Hepatocyte (in vitro differentiated cells): ENCODE measurements around the gene NAA40. TPM values are rescaled to one million over a fixed set of nuclear protein-coding genes. Genes with fewer than 3 reads are reported as not detected.

Experiments used
- DNase-seq: peaks from one replicate; pipeline ENCODE4 v3.0.0-alpha.2; 2016; ENCODE audit warnings: low spot score
- H2AFZ ChIP-seq: fragments of 200-600 bp; sonication (generic); 2 replicates; pipeline ENCODE4 v1.6.0; 2016; ENCODE audit warnings: antibody characterized with exemption, mild to moderate bottlenecking
- H3K27ac ChIP-seq: fragments of 200-600 bp; sonication (generic); 2 replicates; pipeline ENCODE4 v1.5.1; 2016; ENCODE audit warnings: mild to moderate bottlenecking
- H3K27me3 ChIP-seq: fragments of 200-600 bp; sonication (generic); 2 replicates; pipeline ENCODE4 v1.6.1; 2016
- H3K36me3 ChIP-seq: fragments of 200-600 bp; sonication (generic); replicated peaks from 2 replicates; pipeline ENCODE4 v1.5.1; 2016; ENCODE audit warnings: low read depth; ENCODE audit not compliant: insufficient read depth
- H3K4me1 ChIP-seq: fragments of 200-600 bp; sonication (generic); 2 replicates; pipeline ENCODE4 v1.5.1; 2016; ENCODE audit warnings: mild to moderate bottlenecking, moderate library complexity; ENCODE audit not compliant: insufficient read depth
- H3K4me2 ChIP-seq: fragments of 200-600 bp; sonication (generic); 2 replicates; pipeline ENCODE4 v1.6.0; 2016
- H3K4me3 ChIP-seq: fragments of 200-600 bp; sonication (generic); 2 replicates; pipeline ENCODE4 v1.5.1; 2016; ENCODE audit warnings: mild to moderate bottlenecking
- H3K79me2 ChIP-seq: fragments of 200-600 bp; sonication (generic); 2 replicates; pipeline ENCODE4 v1.6.0; 2017; ENCODE audit warnings: mild to moderate bottlenecking
- H3K9me2 ChIP-seq: fragments of 200-600 bp; sonication (generic); replicated peaks from 2 replicates; pipeline ENCODE4 v1.6.0; 2017; ENCODE audit warnings: mild to moderate bottlenecking; ENCODE audit not compliant: insufficient read depth
- H3K9me3 ChIP-seq: fragments of 200-600 bp; sonication (generic); 2 replicates; pipeline ENCODE4 v1.5.1; 2016; ENCODE audit warnings: low read depth, mild to moderate bottlenecking
- H4K20me1 ChIP-seq: fragments of 200-600 bp; sonication (generic); 2 replicates; pipeline ENCODE4 v1.6.0; 2016; ENCODE audit warnings: mild to moderate bottlenecking; ENCODE audit not compliant: insufficient read depth, poor library complexity, severe bottlenecking
- EZH2 ChIP-seq: fragments of 200-600 bp; sonication (generic); IDR thresholded peaks from 2 replicates; pipeline ENCODE4 v1.6.1; 2016; ENCODE audit warnings: antibody characterized with exemption, mild to moderate bottlenecking, borderline replicate concordance
- EZH2phosphoT487 ChIP-seq: fragments of 200-600 bp; sonication (generic); IDR thresholded peaks from one replicate; pipeline ENCODE4 v1.6.1; 2018; ENCODE audit warnings: antibody characterized with exemption, mild to moderate bottlenecking, low read depth, moderate library complexity; ENCODE audit not compliant: unreplicated experiment, severe bottlenecking
- WGBS: methylation state at CpG from one replicate; pipeline ENCODE4 v1.1.6; 2016; ENCODE audit warnings: low lambda C conversion rate; ENCODE audit errors: missing lambda C conversion rate; 5-methylcytosine and 5-hydroxymethylcytosine counted together
- polyA plus RNA-seq: library from polyadenylated mRNA; unstranded; fragments of >200 nt; fragmentation: Nextera tagmentation; extraction: Ambion mirVana; gene quantifications from 2 replicates; pipeline ENCODE4 v1.2.1, GENCODE V29; 2016
- total RNA-seq: library from RNA; depleted of rRNA; stranded (reverse); fragments of >200 nt; gene quantifications from 2 replicates; pipeline ENCODE4 v1.2.3, GENCODE V29; 2014
- TF ChIP-seq, protein P1 (sequence below): fragments of 200-600 bp; sonication (generic); IDR thresholded peaks from 2 replicates; pipeline ENCODE4 v1.5.1; 2016; ENCODE audit warnings: antibody characterized with exemption, mild to moderate bottlenecking; ENCODE audit not compliant: poor library complexity

NAA40 gene
- total and polyA plus RNA-seq, 2 experiments from 2014 or later = 15.3 to 16.4 TPM

- Histone ChIP-seq H3K79me2 (peaks cover 9% of the 10 kb centered on the region), H3K4me2 (peak overlapping the region; percentile 99), H3K36me3 (no peaks in the 10 kb centered on the region), H3K4me1 (peaks cover 47% of the 10 kb centered on the region), H3K27me3 (no peaks in the 10 kb centered on the region), H4K20me1 (no peaks in the 10 kb centered on the region), H3K27ac (peak overlapping the region; percentile 75), H2AFZ (peak overlapping the region; percentile 66), H3K9me2 (no peaks in the 10 kb centered on the region), H3K9me3 (no peaks in the 10 kb centered on the region), H3K4me3 (no peak overlapping the region)
- TF ChIP-seq EZH2phosphoT487 (no peak), EZH2 (no peak)
- TF ChIP-seq, protein P1, sequence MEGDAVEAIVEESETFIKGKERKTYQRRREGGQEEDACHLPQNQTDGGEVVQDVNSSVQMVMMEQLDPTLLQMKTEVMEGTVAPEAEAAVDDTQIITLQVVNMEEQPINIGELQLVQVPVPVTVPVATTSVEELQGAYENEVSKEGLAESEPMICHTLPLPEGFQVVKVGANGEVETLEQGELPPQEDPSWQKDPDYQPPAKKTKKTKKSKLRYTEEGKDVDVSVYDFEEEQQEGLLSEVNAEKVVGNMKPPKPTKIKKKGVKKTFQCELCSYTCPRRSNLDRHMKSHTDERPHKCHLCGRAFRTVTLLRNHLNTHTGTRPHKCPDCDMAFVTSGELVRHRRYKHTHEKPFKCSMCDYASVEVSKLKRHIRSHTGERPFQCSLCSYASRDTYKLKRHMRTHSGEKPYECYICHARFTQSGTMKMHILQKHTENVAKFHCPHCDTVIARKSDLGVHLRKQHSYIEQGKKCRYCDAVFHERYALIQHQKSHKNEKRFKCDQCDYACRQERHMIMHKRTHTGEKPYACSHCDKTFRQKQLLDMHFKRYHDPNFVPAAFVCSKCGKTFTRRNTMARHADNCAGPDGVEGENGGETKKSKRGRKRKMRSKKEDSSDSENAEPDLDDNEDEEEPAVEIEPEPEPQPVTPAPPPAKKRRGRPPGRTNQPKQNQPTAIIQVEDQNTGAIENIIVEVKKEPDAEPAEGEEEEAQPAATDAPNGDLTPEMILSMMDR = no peak
- WGBS = 30% methylated on average over 15 of the region's 22 CpGs
- DNase-seq = peak; percentile 79
Observed at GRCh38 chr11:63920126-63920938, 18.5 kb upstream of the NAA40 start.

DNA sequence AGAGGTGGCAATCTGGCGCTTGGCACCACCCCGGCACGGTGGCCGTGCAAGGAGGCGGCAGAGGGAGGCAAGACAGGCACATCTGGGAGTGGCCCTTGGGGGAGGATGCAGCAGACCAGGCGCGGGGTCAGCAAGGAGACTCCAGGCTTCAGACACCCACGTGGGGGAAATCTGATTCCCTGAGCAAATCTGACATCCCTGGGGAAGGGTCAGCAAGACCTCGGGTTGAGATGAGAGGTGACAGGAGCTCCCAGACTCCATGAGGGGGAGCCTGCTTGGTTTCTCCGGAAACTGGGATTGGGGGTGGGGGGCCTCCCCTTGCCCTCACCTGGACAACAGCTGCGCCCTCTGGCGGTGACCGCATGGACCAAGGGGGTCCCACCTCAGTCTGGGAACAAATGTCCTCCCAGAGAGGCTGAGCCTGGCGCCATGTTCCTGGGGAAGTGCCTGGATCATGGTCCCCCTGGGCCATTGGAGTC lies 17.8 kb upstream of the NAA40 start:
- no peak for TF ChIP-seq EZH2phosphoT487
- TF ChIP-seq, protein P1 = peak; percentile 54
- TF ChIP-seq EZH2 = no peak
- peaks cover 42% of the 10 kb centered on the region for H3K4me1 ChIP-seq
- H3K36me3 ChIP-seq = no peaks in the 10 kb centered on the region
- peak; percentile 51 for DNase-seq
- H3K79me2 ChIP-seq = peaks cover 5% of the 10 kb centered on the region
- H3K27ac ChIP-seq = no peak overlapping the region
- H3K4me3 ChIP-seq = no peak overlapping the region
- no peaks in the 10 kb centered on the region for H3K9me2 ChIP-seq
- no peaks in the 10 kb centered on the region for H4K20me1 ChIP-seq
- H3K27me3 ChIP-seq = no peaks in the 10 kb centered on the region
- no peak overlapping the region for H2AFZ ChIP-seq
- peak overlapping the region; percentile 99 for H3K4me2 ChIP-seq
- H3K9me3 ChIP-seq = no peaks in the 10 kb centered on the region
- 29% methylated on average over 13 of the region's 14 CpGs for WGBS

DNA sequence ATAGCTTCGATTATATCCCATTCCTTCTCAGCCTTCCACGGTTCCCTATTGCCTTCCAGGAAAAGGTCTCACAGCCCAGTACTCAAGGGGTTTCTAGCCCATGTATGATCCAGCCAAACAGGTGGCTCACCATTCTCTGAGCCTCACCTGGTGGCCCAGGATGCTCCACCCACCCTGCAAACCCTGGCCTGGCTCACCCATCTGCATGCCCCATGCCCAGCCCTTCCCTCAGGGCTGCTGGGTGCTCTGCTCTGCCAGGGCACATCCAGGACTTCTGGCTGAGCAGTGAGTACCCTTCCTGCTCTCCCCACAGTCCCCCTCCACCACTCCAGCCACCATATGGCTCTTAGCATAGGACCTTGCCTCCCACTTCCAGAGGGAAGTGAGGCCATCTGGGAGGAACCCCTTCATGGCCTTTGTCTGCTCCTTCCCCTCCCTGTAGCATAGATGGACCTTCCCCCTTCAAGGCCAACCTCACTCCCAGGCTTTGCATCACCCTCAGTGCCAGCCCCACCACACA lies 16.1 kb upstream of the NAA40 start:
- DNase-seq = no peak
- peaks cover 33% of the 10 kb centered on the region for H3K4me1 ChIP-seq
- WGBS = 86% methylated on average over 2 of the region's 2 CpGs

More for the DNA sequence above, 16.1 kb upstream of the NAA40 start:
- Histone ChIP-seq H3K4me2 (no peak overlapping the region), H3K27me3 (no peaks in the 10 kb centered on the region), H3K27ac (no peak overlapping the region), H3K4me3 (no peak overlapping the region), H3K79me2 (no peaks in the 10 kb centered on the region), H4K20me1 (no peaks in the 10 kb centered on the region), H2AFZ (no peak overlapping the region), H3K36me3 (no peaks in the 10 kb centered on the region), H3K9me3 (no peaks in the 10 kb centered on the region), H3K9me2 (no peaks in the 10 kb centered on the region)
- TF ChIP-seq, protein P1 = no peak
- TF ChIP-seq EZH2phosphoT487 = no peak
- TF ChIP-seq EZH2 = no peak
